Stimulated activated CD4-positive, alpha-beta T cell treated with anti-CD3 and anti-CD28 coated beads, Interleukin-1b, Interleukin-23, amount 100 ng/mL, for 24 hours (primary cell): ENCODE results near the gene SF3A1.

Source experiments
- DNase-seq, 4 experiments: peaks; one replicate each; pipeline ENCODE4 v3.0.0-alpha.2; 2020; ENCODE audit warnings: low read depth in 4 of 4, low spot score in 1 of 4

Gene SF3A1

GRCh38 chr22:30288419-30289140 is 68.1 kb downstream of the SF3A1 start:
- no peak for DNase-seq

DNA sequence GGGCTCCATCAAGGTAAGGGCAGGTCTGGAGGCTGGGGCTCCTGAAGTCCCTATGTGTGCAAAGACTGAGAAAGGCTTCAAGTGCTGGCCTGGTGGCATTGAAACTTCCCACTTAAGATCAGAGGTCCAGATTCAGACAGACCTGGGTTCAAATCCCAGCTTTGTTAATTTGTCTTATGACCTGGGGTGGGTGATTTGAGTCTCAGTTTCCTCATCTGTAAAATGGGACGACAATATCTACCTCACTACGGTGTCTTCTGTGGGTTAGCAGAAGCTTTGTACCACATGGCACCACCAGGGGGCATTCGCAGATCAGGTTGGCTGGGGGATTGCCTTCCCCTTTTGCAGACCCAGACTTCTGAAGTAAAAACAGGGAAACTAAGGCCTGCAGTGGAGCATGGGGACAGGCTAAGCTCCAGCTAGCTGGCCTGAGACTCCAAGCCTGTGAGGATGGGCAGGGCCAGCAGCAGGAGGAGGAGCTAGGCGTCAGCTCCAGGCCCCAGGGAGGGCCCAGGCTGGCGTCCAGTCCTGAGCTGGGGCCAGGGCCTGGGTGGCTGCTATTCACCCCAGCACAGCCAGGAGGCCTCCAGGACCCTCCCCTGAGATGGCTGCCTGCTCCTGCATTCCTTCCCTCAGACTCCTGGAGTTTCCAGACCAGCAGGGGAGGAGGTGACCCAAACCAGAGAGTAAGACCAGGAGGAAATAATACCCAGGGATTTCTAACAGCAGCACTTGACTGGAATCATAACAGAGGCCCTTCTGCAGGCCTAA is 68.9 kb downstream of the SF3A1 start:
- DNase-seq, result peak; percentile 70 to 86 (median 80)

GRCh38 chr22:30286813-30287647 is 69.7 kb downstream of the SF3A1 start:
- DNase-seq, result peak; percentile 80 to 88 (median 81)

- no peak for DNase-seq
Observed at GRCh38 chr22:30286331-30286730, 70.4 kb downstream of the SF3A1 start.

DNA sequence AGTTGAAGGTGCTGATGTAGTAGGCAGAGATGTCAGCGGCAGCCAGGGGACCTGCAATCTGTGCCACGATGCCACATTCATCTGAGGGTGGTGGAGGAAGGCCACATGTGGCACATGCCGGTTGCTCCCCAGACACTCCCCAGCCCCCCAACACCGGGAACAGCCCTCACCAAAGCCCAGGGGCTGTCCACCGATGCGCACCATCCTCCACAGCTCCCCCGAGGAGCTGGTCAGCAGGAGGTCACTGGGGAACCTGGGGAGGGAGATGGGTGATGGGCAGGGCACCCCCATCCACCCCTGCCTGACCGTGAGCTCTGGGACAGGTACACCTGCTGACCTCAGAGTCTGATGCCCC is 70.9 kb downstream of the SF3A1 start:
- no peak for DNase-seq

DNA sequence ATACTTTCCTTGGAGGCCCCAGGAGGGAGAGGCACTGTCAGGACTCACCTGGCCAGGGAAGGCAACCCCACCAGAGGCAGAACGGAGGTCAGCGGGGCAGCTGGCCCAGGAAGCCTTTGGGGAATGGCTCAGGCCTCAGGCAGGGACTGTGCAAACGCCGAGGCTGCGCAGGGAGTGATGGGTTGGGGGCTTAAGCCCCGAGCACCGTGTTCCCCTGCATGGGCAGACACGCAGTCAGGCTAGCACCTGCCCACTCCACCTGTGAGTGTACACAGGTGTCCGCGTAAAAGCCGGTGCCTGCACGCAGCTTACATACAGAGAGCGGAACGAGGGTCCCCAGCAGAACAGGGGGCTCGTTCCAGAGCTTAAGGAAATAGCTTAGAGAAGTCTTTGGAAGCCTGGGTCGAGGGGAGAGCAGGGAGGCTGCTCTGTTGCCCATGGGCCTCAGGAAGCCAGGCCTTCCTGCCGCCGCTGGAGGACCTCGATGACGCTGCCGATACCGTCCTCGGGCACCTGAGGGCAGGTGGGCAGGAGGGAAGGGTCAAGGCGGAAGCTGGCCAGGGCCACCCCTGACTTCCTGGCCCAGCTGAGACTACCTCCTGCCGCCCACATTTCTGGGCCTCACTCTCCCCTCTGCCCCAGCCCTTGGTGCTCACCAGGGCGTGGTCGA is 71.4 kb downstream of the SF3A1 start:
- no peak for DNase-seq

DNA sequence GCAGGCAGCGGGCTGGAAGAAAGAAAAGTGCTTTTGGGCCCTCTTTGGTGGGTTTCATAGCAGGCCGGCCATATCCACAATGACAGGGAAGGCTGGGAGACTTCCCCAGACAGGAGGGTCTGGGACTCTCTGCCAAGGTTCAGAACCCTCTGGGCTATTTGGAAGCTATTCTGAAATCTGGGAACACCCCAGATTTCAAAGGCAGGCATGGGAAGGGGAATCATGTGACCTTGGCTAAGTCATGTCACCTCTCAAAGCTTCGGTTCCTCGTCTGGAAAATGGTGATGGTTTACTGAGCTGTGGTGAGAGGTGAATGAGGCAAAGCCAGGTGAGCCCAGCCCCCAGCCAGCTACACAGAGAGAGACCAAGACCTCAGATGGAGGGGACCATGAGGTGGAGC is 72.0 kb downstream of the SF3A1 start:
- no peak for DNase-seq

- DNase-seq, result no peak
Observed at GRCh38 chr22:30284172-30284571, 72.5 kb downstream of the SF3A1 start.

DNA sequence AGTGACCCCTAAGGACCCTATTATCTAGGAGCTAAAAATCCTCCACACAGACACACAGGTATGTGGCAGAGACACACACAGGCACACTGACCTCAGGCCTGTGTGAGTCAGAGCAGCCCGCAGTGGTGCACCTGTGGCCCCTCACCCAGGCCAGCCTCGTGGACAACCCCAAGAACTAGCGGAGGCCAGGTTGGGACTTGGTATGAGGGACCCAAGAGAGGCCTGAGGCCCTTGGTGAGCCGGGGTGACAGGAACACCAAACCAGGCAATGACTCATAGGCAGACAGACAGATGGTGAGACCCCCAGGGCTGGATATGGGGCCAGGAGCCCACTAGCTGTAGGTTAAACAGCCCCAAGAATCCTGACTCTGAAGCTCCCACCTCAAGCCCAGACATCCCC is 73.4 kb downstream of the SF3A1 start:
- no peak for DNase-seq

- no peak for DNase-seq
Observed at GRCh38 chr22:30282616-30283046, 74.1 kb downstream of the SF3A1 start.
